Stimulated activated CD8-positive, alpha-beta memory T cell treated with anti-CD3 and anti-CD28 coated beads, Interleukin-12 subunit alpha, Interleukin-12 subunit beta, amount 100 ng/mL, for 1 hour (primary cell): ENCODE measurements around the gene AURKA.

Source experiments
- DNase-seq: peaks from one replicate; pipeline ENCODE4 v3.0.0-alpha.2; 2020; ENCODE audit warnings: low read depth

The AURKA gene

GRCh38 chr20:56392132-56392880 lies at the start of gene AURKA, which contains the start of gene CSTF1:
Gene AURKA, minus strand, starts transcription at chr20:56392215. Its CDS starts 4,018 bp downstream, at chr20:56388197.
Gene CSTF1, plus strand, starts transcription at chr20:56392645. Its CDS starts 2,908 bp downstream, at chr20:56395553.
- peak; percentile 99 for DNase-seq

GRCh38 chr20:56440346-56441007 lies 48.5 kb upstream of the AURKA start:
- peak; percentile 28 for DNase-seq

- DNase-seq, result no peak
Measured at GRCh38 chr20:56439771-56440291, 47.8 kb upstream of the AURKA start.

GRCh38 chr20:56438284-56438683 lies 46.3 kb upstream of the AURKA start:
- DNase-seq, result no peak

GRCh38 chr20:56437196-56437960 lies 45.4 kb upstream of the AURKA start:
- DNase-seq, result no peak

GRCh38 chr20:56433880-56434255 lies 41.9 kb upstream of the AURKA start:
- no peak for DNase-seq

GRCh38 chr20:56433221-56433879 lies 41.3 kb upstream of the AURKA start:
- no peak for DNase-seq

- no peak for DNase-seq
Measured at GRCh38 chr20:56431471-56431870, 39.5 kb upstream of the AURKA start.

GRCh38 chr20:56430957-56431356 lies 38.9 kb upstream of the AURKA start:
- DNase-seq, result no peak

- no peak for DNase-seq
Measured at GRCh38 chr20:56430461-56430860, 38.4 kb upstream of the AURKA start.

- no peak for DNase-seq
Measured at GRCh38 chr20:56429941-56430340, 37.9 kb upstream of the AURKA start.

GRCh38 chr20:56429502-56429901 lies 37.5 kb upstream of the AURKA start:
- DNase-seq, result no peak

GRCh38 chr20:56428881-56429280 lies 36.9 kb upstream of the AURKA start:
- no peak for DNase-seq

GRCh38 chr20:56428410-56428809 lies 36.4 kb upstream of the AURKA start:
- DNase-seq, result no peak

- DNase-seq, result no peak
Measured at GRCh38 chr20:56427797-56428196, 35.8 kb upstream of the AURKA start.

- DNase-seq, result no peak
Measured at GRCh38 chr20:56426926-56427325, 34.9 kb upstream of the AURKA start.

GRCh38 chr20:56426026-56426425 lies 34.0 kb upstream of the AURKA start:
- DNase-seq, result no peak

GRCh38 chr20:56424931-56425330 lies 32.9 kb upstream of the AURKA start:
- no peak for DNase-seq

GRCh38 chr20:56423886-56424285 lies 31.9 kb upstream of the AURKA start:
- no peak for DNase-seq

- DNase-seq, result no peak
Measured at GRCh38 chr20:56423211-56423610, 31.2 kb upstream of the AURKA start.

GRCh38 chr20:56422824-56423189 lies 30.8 kb upstream of the AURKA start:
- no peak for DNase-seq
